K562 (cell line): ENCODE results near the gene FKBP8. TPM values are rescaled to one million over a fixed set of nuclear protein-coding genes. Genes with fewer than 3 reads are reported as not detected.

Experiments used
- ATF3 ChIP-seq, 2 experiments: fragments of 450-650 bp in 1 of 2; sonication (generic) in 1 of 2; formaldehyde crosslinking in 1 of 2; IDR thresholded peaks in 1 of 2; conservative IDR thresholded peaks in 1 of 2; 2 replicates each; pipeline versions ENCODE4 v1.6.1 to v1.8.1; 2016 to 2023; ENCODE audit warnings: mild to moderate bottlenecking in 2 of 2, moderate library complexity in 2 of 2, inconsistent platforms in 1 of 2, missing genetic modification reagents in 1 of 2
- BHLHE40 ChIP-seq: IDR thresholded peaks from 2 replicates; pipeline ENCODE4 v1.6.1; 2011; ENCODE audit warnings: low read length, improper control_type of control experiment
- DIDO1 ChIP-seq: fragments of 450-650 bp; IDR thresholded peaks from 2 replicates; pipeline ENCODE4 v1.6.1; 2016; ENCODE audit warnings: low read depth, missing biosample characterization, missing genetic modification characterization
- ETV6 ChIP-seq, 3 experiments: fragments of 150-350 bp in 1 of 3; sonication (generic) in 1 of 3; formaldehyde crosslinking in 1 of 3; IDR thresholded peaks; 2 replicates each; pipeline versions ENCODE4 v1.6.1 to v1.8.0; 2014 to 2022; ENCODE audit warnings: borderline replicate concordance in 2 of 3, low read depth in 2 of 3, antibody characterized with exemption in 1 of 3, low read length in 1 of 3, mild to moderate bottlenecking in 1 of 3, missing genetic modification reagents in 1 of 3
- GABPB1 ChIP-seq: sonication (generic); formaldehyde crosslinking; IDR thresholded peaks from 2 replicates; pipeline ENCODE4 v1.8.0; 2022; ENCODE audit warnings: mild to moderate bottlenecking, missing genetic modification reagents
- HMBOX1 ChIP-seq: sonication (generic); IDR thresholded peaks from 2 replicates; pipeline ENCODE4 v1.6.1; 2016
- IFI16 ChIP-seq: fragments of 250-450 bp; sonication (Bioruptor Pico); IDR thresholded peaks from 2 replicates; pipeline ENCODE4 v2.1.2; 2022; ENCODE audit warnings: mild to moderate bottlenecking, inconsistent platforms
- MBD1 ChIP-seq: fragments of 250-450 bp; sonication (Bioruptor Pico); IDR thresholded peaks from 2 replicates; pipeline ENCODE4 v1.8.0; 2022; ENCODE audit warnings: inconsistent platforms
- MECOM ChIP-seq: fragments of 250-450 bp; sonication (Bioruptor Pico); IDR thresholded peaks from 2 replicates; pipeline ENCODE4 v1.8.0; 2022; ENCODE audit warnings: inconsistent platforms
- MNT ChIP-seq, 2 experiments: fragments of 450-650 bp; conservative IDR thresholded peaks; 2 replicates each; pipeline ENCODE4 v1.6.1; 2017; ENCODE audit warnings: mild to moderate bottlenecking in 2 of 2, moderate library complexity in 2 of 2
- PHTF2 ChIP-seq: fragments of 250-450 bp; sonication (Bioruptor Pico); IDR thresholded peaks from 2 replicates; pipeline ENCODE4 v1.5.0; 2021; ENCODE audit warnings: mild to moderate bottlenecking
- SLC30A9 ChIP-seq: fragments of 250-450 bp; sonication (Bioruptor Pico); IDR thresholded peaks from 2 replicates; pipeline ENCODE4 v1.8.0; 2022; ENCODE audit warnings: mild to moderate bottlenecking, moderate library complexity
- STAT6 ChIP-seq: sonication (generic); formaldehyde crosslinking; IDR thresholded peaks from 2 replicates; pipeline ENCODE4 v1.8.1; 2023; ENCODE audit warnings: mild to moderate bottlenecking, missing genetic modification reagents
- ZNF165 ChIP-seq: fragments of 250-450 bp; sonication (Bioruptor Pico); IDR thresholded peaks from 2 replicates; pipeline ENCODE4 v1.4.0; 2020; ENCODE audit warnings: borderline replicate concordance
- ZNF174 ChIP-seq: fragments of 250-450 bp; sonication (Bioruptor Pico); IDR thresholded peaks from 2 replicates; pipeline ENCODE4 v1.4.0; 2020; ENCODE audit warnings: mild to moderate bottlenecking
- ZNF408 ChIP-seq: fragments of 250-450 bp; sonication (Bioruptor Pico); IDR thresholded peaks from 2 replicates; pipeline ENCODE4 v1.4.0; 2020; ENCODE audit warnings: low read depth, mild to moderate bottlenecking, moderate library complexity
- ZNF431 ChIP-seq: sonication (generic); formaldehyde crosslinking; IDR thresholded peaks from 2 replicates; pipeline ENCODE4 v1.8.0; 2022; ENCODE audit warnings: mild to moderate bottlenecking, missing genetic modification reagents
- ZNF511 ChIP-seq: sonication (generic); formaldehyde crosslinking; IDR thresholded peaks from 2 replicates; pipeline ENCODE4 v1.8.0; 2022; ENCODE audit warnings: mild to moderate bottlenecking, missing genetic modification reagents
- polyA plus RNA-seq, 8 experiments: library from polyadenylated mRNA; depleted of rRNA in 4 of 8; stranded (reverse) in 5 of 8; unstranded in 3 of 8; fragments of >200 nt; fragmentation: Nextera tagmentation in 2 of 8; fragmentation: Illumina TruSeq in 1 of 8; extraction: Ambion mirVana in 2 of 8; extraction: Trizol in 1 of 8; gene quantifications; 2 replicates each; pipeline versions ENCODE4 v1.2.1 to v1.2.3, GENCODE V29; 2011 to 2014; ENCODE audit warnings: inconsistent platforms in 1 of 8, missing spikeins in 1 of 8
- total RNA-seq, 7 experiments: library from RNA; depleted of rRNA in 6 of 7; stranded (reverse); fragments of >200 nt in 6 of 7; fragmentation: Illumina TruSeq in 2 of 7; extraction: Trizol in 2 of 7; gene quantifications; 2 replicates each; pipeline versions ENCODE4 v1.2.1 to v1.2.3, GENCODE V29; 2011 to 2021; ENCODE audit warnings: low replicate concordance in 1 of 7

Gene FKBP8
- total and polyA plus RNA-seq, 9 of the 15 experiments (the other 6 are each of a cell fraction or from before 2014, with no cell fraction given), result 0.46 to 236 (median 104) TPM

- TF ChIP-seq ZNF511 (CRISPR knock-in tag) (no peak), MNT (conservative IDR thresholded peaks at IDR 0.05) (peak; percentile 95), DIDO1 (tag) (no peak), ZNF174 (no peak), SLC30A9 (CRISPR knock-in tag) (no peak), IFI16 (CRISPR knock-in tag) (no peak), ZNF165 (CRISPR knock-in tag) (no peak), MBD1 (no peak), ETV6 (IDR thresholded peaks at IDR 0.05; ENCODE audit: borderline replicate concordance in 1 of 2, low read depth in 2 of 2, low read length in 1 of 2) (no peak), ETV6 (CRISPR knock-in tag; IDR thresholded peaks at IDR 0.05; ENCODE audit: borderline replicate concordance) (no peak), ZNF408 (no peak), HMBOX1 (no peak), MECOM (CRISPR knock-in tag) (no peak), PHTF2 (CRISPR knock-in tag) (no peak), ATF3 (IDR thresholded peaks at IDR 0.05) (peak; percentile 62; the same call in 1 of the 2 replicates), ATF3 (CRISPR knock-in tag; conservative IDR thresholded peaks at IDR 0.05) (peak; percentile 20; the same call in 1 of the 2 replicates), GABPB1 (CRISPR knock-in tag) (no peak; the same call in 1 of the 2 replicates), ZNF431 (CRISPR knock-in tag) (no peak), STAT6 (CRISPR knock-in tag) (no peak; the same call in 1 of the 2 replicates), BHLHE40 (0 out of 2 replicates have a peak, but pooled peaks have one; percentile 5)
Observed at GRCh38 chr19:18522124-18522861, 21.1 kb downstream of the FKBP8 start (continued).
